Smooth muscle cell (in vitro differentiated cells): ENCODE results near the gene MYO1E. TPM values are rescaled to one million over a fixed set of nuclear protein-coding genes. Genes with fewer than 3 reads are reported as not detected.
A peak's percentile ranks its signal among the peaks of the same experiment; 100 is the strongest.

ENCODE experiments used
- DNase-seq: peaks from one replicate; lab custom pipeline; 2025; ENCODE audit not compliant: unreplicated experiment; lab: John Stamatoyannopoulos, UW
- H2AFZ ChIP-seq: fragments of 200-600 bp; sonication (generic); 2 replicates; pipeline ENCODE4 v1.6.0; 2016; ENCODE audit warnings: antibody characterized with exemption, low read depth, mild to moderate bottlenecking
- H3F3A ChIP-seq: fragments of 200-600 bp; sonication (generic); 2 replicates; pipeline ENCODE4 v1.6.0; 2017; ENCODE audit warnings: antibody characterized with exemption, low read depth
- H3K27ac ChIP-seq: fragments of 200-600 bp; sonication (generic); 2 replicates; pipeline ENCODE4 v1.5.1; 2016; ENCODE audit warnings: low read depth, mild to moderate bottlenecking
- H3K27me3 ChIP-seq: fragments of 200-600 bp; sonication (generic); 2 replicates; pipeline ENCODE4 v1.6.1; 2016; ENCODE audit warnings: low read depth, mild to moderate bottlenecking
- H3K36me3 ChIP-seq: fragments of 200-600 bp; sonication (generic); 2 replicates; pipeline ENCODE4 v1.5.1; 2016; ENCODE audit warnings: low read depth
- H3K4me1 ChIP-seq: fragments of 200-600 bp; sonication (generic); 2 replicates; pipeline ENCODE4 v1.5.1; 2016; ENCODE audit warnings: low read depth
- H3K4me2 ChIP-seq: fragments of 200-600 bp; sonication (generic); 2 replicates; pipeline ENCODE4 v1.6.0; 2016; ENCODE audit warnings: mild to moderate bottlenecking
- H3K4me3 ChIP-seq: fragments of 200-600 bp; sonication (generic); 2 replicates; pipeline ENCODE4 v1.5.1; 2016; ENCODE audit warnings: mild to moderate bottlenecking
- H3K79me2 ChIP-seq: fragments of 200-600 bp; sonication (generic); 2 replicates; pipeline ENCODE4 v1.6.0; 2016; ENCODE audit warnings: low read depth, mild to moderate bottlenecking
- H3K9ac ChIP-seq: fragments of 200-600 bp; sonication (generic); 2 replicates; pipeline ENCODE4 v1.6.0; 2016; ENCODE audit warnings: low read depth
- H3K9me3 ChIP-seq: fragments of 200-600 bp; sonication (generic); replicated peaks from 2 replicates; pipeline ENCODE4 v1.5.1; 2016; ENCODE audit warnings: low read depth
- H4K20me1 ChIP-seq: fragments of 200-600 bp; sonication (generic); 2 replicates; pipeline ENCODE4 v1.6.0; 2016; ENCODE audit warnings: low read depth
- WGBS: methylation state at CpG from one replicate; pipeline ENCODE4 v1.1.7; 2016; ENCODE audit warnings: low lambda C conversion rate; 5-methylcytosine and 5-hydroxymethylcytosine counted together
- polyA plus RNA-seq: library from polyadenylated mRNA; unstranded; fragments of >200 nt; fragmentation: Nextera tagmentation; extraction: Ambion mirVana; gene quantifications from 2 replicates; pipeline ENCODE4 v1.2.1, GENCODE V29; 2016
- total RNA-seq: library from RNA; depleted of rRNA; stranded (reverse); fragments of >200 nt; gene quantifications from 2 replicates; pipeline ENCODE4 v1.2.3, GENCODE V29; 2014
- TF ChIP-seq, protein P1 (sequence below): fragments of 200-600 bp; sonication (generic); IDR thresholded peaks from 2 replicates; pipeline ENCODE4 v1.5.1; 2017; ENCODE audit warnings: borderline replicate concordance, mild to moderate bottlenecking, antibody characterized with exemption; ENCODE audit not compliant: insufficient read depth, poor library complexity, severe bottlenecking

MYO1E gene
- total and polyA plus RNA-seq, 2 experiments from 2014 or later = 50.0 to 54.5 TPM

DNA sequence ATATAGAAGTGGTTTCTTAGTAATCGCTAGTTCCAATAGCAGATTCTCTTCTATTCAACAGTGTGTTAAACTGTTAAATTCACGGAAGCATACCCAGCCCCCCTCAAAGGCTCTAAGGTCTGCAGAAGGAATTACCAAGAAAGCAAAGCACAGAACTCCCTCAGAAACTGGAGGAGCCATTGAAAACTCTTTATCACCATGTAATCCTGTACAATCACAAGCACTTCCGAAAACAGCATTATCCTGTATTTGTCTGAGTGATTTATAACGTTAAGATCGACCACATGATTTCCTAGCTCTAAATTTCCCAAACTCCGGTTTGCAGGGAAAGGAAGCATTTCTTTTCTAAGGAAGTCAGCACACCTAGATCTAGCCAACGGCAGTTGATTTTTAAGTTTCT lies 20.0 kb downstream of the MYO1E start:
- DNase-seq = no peak
- Histone ChIP-seq H3K27me3 (no peaks in the 10 kb centered on the region), H2AFZ (no peak overlapping the region), H3K4me1 (peaks cover 17% of the 10 kb centered on the region), H4K20me1 (peaks cover 64% of the 10 kb centered on the region), H3K4me3 (no peak overlapping the region), H3K9ac (no peak overlapping the region), H3K79me2 (peaks cover 51% of the 10 kb centered on the region), H3K4me2 (peak overlapping the region; percentile 39), H3K36me3 (no peaks in the 10 kb centered on the region), H3K27ac (no peak overlapping the region), H3F3A (peaks cover 6% of the 10 kb centered on the region), H3K9me3 (no peaks in the 10 kb centered on the region)
- TF ChIP-seq, protein P1, sequence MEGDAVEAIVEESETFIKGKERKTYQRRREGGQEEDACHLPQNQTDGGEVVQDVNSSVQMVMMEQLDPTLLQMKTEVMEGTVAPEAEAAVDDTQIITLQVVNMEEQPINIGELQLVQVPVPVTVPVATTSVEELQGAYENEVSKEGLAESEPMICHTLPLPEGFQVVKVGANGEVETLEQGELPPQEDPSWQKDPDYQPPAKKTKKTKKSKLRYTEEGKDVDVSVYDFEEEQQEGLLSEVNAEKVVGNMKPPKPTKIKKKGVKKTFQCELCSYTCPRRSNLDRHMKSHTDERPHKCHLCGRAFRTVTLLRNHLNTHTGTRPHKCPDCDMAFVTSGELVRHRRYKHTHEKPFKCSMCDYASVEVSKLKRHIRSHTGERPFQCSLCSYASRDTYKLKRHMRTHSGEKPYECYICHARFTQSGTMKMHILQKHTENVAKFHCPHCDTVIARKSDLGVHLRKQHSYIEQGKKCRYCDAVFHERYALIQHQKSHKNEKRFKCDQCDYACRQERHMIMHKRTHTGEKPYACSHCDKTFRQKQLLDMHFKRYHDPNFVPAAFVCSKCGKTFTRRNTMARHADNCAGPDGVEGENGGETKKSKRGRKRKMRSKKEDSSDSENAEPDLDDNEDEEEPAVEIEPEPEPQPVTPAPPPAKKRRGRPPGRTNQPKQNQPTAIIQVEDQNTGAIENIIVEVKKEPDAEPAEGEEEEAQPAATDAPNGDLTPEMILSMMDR = no peak
- WGBS = 26% methylated on average over 7 of the region's 7 CpGs

DNA sequence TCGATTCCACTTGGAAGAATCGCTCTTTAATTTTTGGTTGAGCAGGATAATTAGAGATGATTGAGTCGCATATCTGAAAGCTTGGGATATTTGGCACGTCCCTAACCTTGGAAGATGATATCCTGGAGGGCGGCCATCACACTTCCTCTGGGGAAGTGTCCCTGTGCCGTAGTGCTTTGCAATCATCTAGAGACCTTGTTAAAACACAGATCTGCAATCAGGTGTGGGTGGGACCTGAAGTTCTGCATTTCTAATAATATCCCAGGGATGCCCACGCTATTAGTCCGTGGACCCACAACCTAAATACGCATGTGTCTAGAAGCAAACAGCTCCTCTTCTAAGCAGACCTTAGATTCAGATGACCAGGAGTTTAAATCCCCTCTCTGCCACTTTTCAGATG lies 20.5 kb downstream of the MYO1E start:
- Histone ChIP-seq H3K27me3 (no peaks in the 10 kb centered on the region), H3K79me2 (peaks cover 55% of the 10 kb centered on the region), H3K36me3 (no peaks in the 10 kb centered on the region), H2AFZ (no peak overlapping the region), H3K4me3 (no peak overlapping the region), H3F3A (peaks cover 6% of the 10 kb centered on the region), H4K20me1 (peaks cover 59% of the 10 kb centered on the region), H3K9ac (no peak overlapping the region), H3K4me2 (no peak overlapping the region), H3K27ac (no peak overlapping the region), H3K4me1 (peaks cover 17% of the 10 kb centered on the region), H3K9me3 (no peaks in the 10 kb centered on the region)
- 95% methylated on average over 9 of the region's 9 CpGs for WGBS
- no peak for DNase-seq
- TF ChIP-seq, protein P1 = no peak

DNA sequence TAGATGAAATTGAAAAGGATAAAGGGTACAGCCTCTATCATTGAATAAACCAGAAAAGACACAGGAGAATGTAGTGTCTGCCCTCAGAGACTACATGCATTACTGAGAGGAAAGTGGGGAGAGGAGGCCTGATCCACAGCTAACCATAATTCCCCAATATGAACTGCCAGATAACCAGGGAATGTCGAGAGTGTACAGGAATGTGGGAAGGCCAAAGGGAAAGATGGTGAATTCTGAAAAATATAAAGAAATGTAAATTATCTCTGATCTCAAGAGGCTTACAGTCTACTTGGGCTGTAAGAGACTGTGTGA lies 22.3 kb downstream of the MYO1E start:
- no peak overlapping the region for H3K4me3 ChIP-seq
- H3K9ac ChIP-seq = peak overlapping the region; percentile 69
- no peaks in the 10 kb centered on the region for H3K36me3 ChIP-seq
- DNase-seq = no peak
- 39% methylated on average over 1 of the region's 1 CpG for WGBS
- peaks cover 6% of the 10 kb centered on the region for H3F3A ChIP-seq
- H3K79me2 ChIP-seq = peaks cover 60% of the 10 kb centered on the region
- peaks cover 17% of the 10 kb centered on the region for H3K4me1 ChIP-seq
- peak overlapping the region; percentile 75 for H3K4me2 ChIP-seq
- TF ChIP-seq, protein P1 = no peak
- peak overlapping the region; percentile 96 for H3K27ac ChIP-seq
- no peaks in the 10 kb centered on the region for H3K27me3 ChIP-seq
- H4K20me1 ChIP-seq = peaks cover 55% of the 10 kb centered on the region
- no peak overlapping the region for H2AFZ ChIP-seq
- H3K9me3 ChIP-seq = no peaks in the 10 kb centered on the region

- Histone ChIP-seq H3K4me2 (peak overlapping the region; percentile 75), H2AFZ (no peak overlapping the region), H3K79me2 (peaks cover 65% of the 10 kb centered on the region), H3K27ac (peak overlapping the region; percentile 96), H3K4me3 (no peak overlapping the region), H4K20me1 (peaks cover 52% of the 10 kb centered on the region), H3K36me3 (no peaks in the 10 kb centered on the region), H3K9ac (peak overlapping the region; percentile 73), H3K27me3 (no peaks in the 10 kb centered on the region), H3F3A (peaks cover 6% of the 10 kb centered on the region), H3K9me3 (no peaks in the 10 kb centered on the region), H3K4me1 (peaks cover 17% of the 10 kb centered on the region)
- WGBS = 63% methylated on average over 4 of the region's 4 CpGs
- no peak for DNase-seq
- TF ChIP-seq, protein P1 = no peak
Measured at GRCh38 chr15:59349680-59350420, 22.8 kb downstream of the MYO1E start.
